CD4-positive, alpha-beta T cell treated with Interleukin-21 for 1 hour (primary cell): Measurements from ENCODE around the gene TPM1.
A peak's percentile ranks its signal among the peaks of the same experiment; 100 is the strongest.
"Not testable (repeated sequence)": the region's sequence is repeated elsewhere in the genome, so short reads cannot be mapped to it uniquely, and the experiment has no call there.

ENCODE experiments used
- DNase-seq: peaks from one replicate; pipeline ENCODE4 v3.0.0-alpha.2; 2020

TPM1 gene

GRCh38 chr15:63099581-63099980 lies 57.0 kb downstream of the TPM1 start:
- DNase-seq: not testable (repeated sequence)

DNA sequence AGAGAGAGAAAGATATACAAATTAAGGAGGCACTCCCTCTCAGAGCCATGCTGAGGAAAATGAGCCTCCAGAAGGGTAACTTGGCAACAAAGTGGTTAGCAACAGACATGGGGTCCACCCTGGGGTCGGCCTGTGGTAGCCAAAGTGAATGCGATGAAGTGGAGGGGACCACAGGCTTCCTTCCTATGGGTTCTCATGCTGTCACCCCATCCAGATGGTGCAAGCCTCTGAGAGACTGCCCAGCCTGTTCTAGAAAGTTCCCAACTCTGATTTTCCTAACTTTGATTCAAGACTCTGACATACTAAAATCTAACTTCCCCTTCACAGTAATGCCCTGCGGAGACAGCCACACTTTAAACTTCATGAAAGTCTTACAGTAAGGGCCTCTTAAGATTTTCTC lies 60.9 kb downstream of the TPM1 start:
- no peak for DNase-seq

DNA sequence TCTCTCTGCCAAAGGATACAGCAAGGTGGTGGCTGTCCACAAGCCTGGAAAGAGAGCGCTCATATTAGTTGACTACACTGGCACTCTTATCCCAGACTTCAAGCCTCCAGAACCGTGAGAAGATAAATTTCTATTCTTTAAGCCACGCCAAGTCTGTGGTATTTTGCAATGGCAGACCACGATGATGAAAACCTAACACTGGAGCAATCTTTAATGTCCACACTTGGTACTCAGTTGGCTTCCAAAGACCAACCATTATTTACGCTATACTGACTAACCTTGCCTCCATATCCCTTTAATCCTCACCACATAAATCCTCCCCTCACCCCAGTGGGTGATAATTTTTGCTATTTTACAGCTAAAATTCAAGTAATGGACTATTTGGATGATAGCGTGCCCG lies 62.2 kb downstream of the TPM1 start:
- DNase-seq: no peak

GRCh38 chr15:63105354-63105753 lies 62.8 kb downstream of the TPM1 start:
- DNase-seq: peak; percentile 18

DNA sequence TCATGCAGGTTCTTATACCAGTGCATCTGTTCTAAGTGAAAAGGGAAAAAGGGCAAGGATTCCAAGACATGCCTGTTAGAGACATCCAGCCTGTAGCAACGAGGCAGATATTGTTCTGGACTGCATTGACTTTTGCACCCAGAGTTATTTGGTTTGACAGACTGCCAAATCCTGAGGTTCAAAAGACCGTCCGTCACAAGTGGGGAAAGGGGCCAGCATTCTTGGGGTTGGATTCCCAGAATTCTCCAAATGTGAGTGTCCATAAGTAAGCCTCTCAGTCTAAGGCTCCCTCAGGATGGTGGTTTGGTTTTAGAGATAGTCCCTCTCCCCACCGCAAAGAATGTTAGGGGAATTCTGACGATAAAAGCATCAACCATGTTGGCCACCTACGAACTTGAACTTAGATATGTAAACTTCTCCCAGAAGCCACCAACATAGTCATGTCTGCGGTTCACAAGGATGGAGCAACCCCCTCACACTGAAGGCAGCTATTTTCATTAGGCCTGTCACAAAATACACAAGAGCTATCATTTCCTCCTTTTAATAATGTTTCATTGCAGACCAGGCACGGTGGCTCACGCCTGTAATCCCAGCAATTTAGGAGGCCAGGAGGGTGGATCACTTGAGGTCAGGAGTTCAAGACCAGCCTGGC lies 65.5 kb downstream of the TPM1 start:
- DNase-seq: no peak

GRCh38 chr15:63109498-63109897 lies 67.0 kb downstream of the TPM1 start:
- no peak for DNase-seq

DNA sequence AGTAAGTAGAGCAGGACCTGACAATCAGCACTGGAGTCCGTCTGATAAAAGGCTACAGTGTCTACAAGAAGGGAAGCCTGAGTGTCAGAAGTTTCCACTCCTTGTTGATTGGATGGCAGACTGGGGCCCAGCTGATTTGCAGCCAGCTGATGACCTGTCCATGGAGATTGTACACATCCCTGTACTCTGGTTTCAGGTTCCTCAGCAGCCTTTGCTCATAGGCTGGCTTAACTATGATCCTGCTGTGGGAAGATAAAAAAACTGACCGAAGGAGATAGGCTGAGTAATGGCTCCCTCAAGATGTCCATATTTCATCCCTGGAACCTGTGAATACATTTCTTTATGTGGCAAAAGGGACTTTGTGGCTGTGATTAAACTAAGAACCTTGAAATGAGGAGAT lies 67.4 kb downstream of the TPM1 start:
- DNase-seq: no peak

DNA sequence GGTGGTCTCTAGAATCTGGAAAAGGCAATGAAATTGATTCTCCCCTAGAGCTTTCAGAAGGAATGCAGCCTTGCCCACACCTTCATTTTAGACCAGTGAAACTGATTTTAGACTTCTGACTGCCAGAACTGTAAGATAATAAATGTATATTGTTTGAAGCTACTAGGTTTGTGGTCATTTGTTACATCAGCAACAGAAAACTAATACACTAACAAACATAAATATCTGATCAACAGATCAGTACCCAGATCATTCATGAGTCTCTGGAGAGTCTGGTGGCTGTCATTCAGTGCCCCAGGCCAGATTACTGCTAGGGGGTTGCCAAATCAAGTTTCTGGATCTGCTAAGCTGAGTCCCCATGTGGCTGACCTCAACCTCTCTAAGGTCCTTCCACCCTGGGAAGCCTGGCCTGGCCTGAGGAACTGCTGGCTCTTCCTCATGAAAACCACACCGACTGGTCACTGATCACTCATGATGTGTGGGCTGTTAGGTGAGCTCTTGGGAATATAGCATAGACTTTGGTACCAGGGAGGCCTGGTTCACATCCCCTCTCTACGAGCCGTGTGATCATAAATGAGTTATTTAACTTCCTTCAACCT lies 68.0 kb downstream of the TPM1 start:
- no peak for DNase-seq

DNA sequence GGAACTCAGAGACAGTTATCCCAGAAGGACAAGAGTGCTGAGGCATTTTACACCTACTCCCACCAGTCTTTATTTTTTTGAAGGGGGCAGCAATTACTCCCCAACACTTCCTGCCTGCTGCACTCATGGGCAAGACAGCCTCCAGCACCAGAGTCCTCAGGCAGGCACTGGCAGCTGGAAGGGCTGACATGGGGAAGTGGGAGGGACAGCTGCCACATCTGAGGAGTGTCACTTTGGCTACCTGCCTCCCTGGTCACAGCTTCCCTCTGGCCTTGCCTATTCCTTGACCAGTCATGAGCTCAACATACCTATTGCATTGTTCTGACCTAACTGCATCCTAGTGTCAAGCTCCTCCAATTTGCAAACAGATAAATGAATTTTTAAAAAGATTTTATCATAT lies 68.9 kb downstream of the TPM1 start:
- no peak for DNase-seq

DNA sequence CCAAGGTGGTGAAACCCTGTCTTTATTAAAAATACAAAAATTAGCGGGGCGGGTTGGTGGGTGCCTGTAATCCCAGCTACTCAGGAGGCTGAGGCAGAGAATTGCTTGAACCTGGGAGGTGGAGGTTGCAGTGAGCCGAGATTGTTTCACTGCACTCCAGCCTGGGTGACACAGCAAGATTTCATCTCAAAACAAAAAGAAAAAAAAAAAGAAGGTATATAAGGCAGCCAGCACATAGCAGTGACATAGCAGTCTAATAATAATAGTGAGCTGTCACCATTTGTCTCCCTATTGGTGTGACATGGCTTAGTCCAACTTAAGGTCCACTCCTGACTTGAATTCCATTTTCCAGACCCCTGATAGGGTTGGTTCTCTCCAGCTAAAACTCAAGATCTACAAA lies 70.3 kb downstream of the TPM1 start:
- DNase-seq: no peak

- no peak for DNase-seq
These were observed 71.9 kb downstream of the TPM1 start for GRCh38 chr15:63114465-63114864.
